CD4-positive, CD25-positive, alpha-beta regulatory T cell (primary cell): ENCODE results near the gene DROSHA. TPM values are rescaled to one million over a fixed set of nuclear protein-coding genes. Genes with fewer than 3 reads are reported as not detected.
"Not testable (repeated sequence)": the region's sequence is repeated elsewhere in the genome, so short reads cannot be mapped to it uniquely, and the experiment has no call there.

Experiments
- ATAC-seq, 2 donors: fragments of 150-1000 bp; cut with Tn5 transposase; one replicate each; pipeline ENCODE4 v1.10.0; 2021; ENCODE audit warnings: low read depth in 2 of 2, moderate number of reproducible peaks in 2 of 2, moderate library complexity in 1 of 2
- DNase-seq, 3 donors: peaks; one replicate each; pipeline versions ENCODE4 v3.0.0 to v3.0.0-alpha.2; 2012 to 2022; ENCODE audit warnings: mixed read lengths in 1 of 3
- H3K27ac ChIP-seq: one replicate; pipeline ENCODE4 v1.7.0; 2013; ENCODE audit warnings: mild to moderate bottlenecking, low read length; ENCODE audit not compliant: insufficient read depth, poor library complexity, severe bottlenecking
- H3K27me3 ChIP-seq: one replicate; pipeline ENCODE4 v1.7.0; 2013; ENCODE audit warnings: low read length; ENCODE audit not compliant: control insufficient read depth, insufficient read depth
- H3K36me3 ChIP-seq: one replicate; pipeline ENCODE4 v1.7.0; 2013; ENCODE audit warnings: mild to moderate bottlenecking, low read length, moderate library complexity; ENCODE audit not compliant: control insufficient read depth, insufficient read depth
- H3K4me1 ChIP-seq: 2 replicates; pipeline ENCODE4 v1.7.0; 2013; ENCODE audit warnings: mild to moderate bottlenecking, low read length; ENCODE audit not compliant: insufficient read depth, control insufficient read depth, poor library complexity, severe bottlenecking
- H3K4me3 ChIP-seq: one replicate; pipeline ENCODE4 v1.7.0; 2013; ENCODE audit warnings: low read depth, mild to moderate bottlenecking, low read length, moderate library complexity
- H3K9me3 ChIP-seq, 2 experiments: 1 replicate in 1 of 2; 2 replicates in 1 of 2; pipeline ENCODE4 v1.7.0; 2013; ENCODE audit warnings: low read length in 2 of 2, mild to moderate bottlenecking in 1 of 2, moderate library complexity in 1 of 2; ENCODE audit not compliant: control insufficient read depth in 2 of 2
- H3K27ac Mint-ChIP-seq, 3 donors: one replicate each; pipeline ENCODE4 v1.8.0; 2020 to 2022; ENCODE audit warnings: mild to moderate bottlenecking in 3 of 3, mixed read lengths in 3 of 3, moderate library complexity in 2 of 3
- H3K27me3 Mint-ChIP-seq: one replicate; pipeline ENCODE4 v1.8.0; 2022; ENCODE audit warnings: mild to moderate bottlenecking, mixed read lengths
- H3K36me3 Mint-ChIP-seq: one replicate; pipeline ENCODE4 v1.8.0; 2020; ENCODE audit warnings: mixed read lengths
- H3K4me1 Mint-ChIP-seq, 4 donors: one replicate each; pipeline ENCODE4 v1.8.0; 2020 to 2022; ENCODE audit warnings: mixed read lengths in 4 of 4, mild to moderate bottlenecking in 1 of 4
- H3K4me3 Mint-ChIP-seq, 4 donors: one replicate each; pipeline ENCODE4 v1.8.0; 2020 to 2022; ENCODE audit warnings: mild to moderate bottlenecking in 4 of 4, mixed read lengths in 4 of 4, moderate library complexity in 3 of 4
- H3K9me3 Mint-ChIP-seq, 7 donors: one replicate each; pipeline ENCODE4 v1.8.0; 2020 to 2022; ENCODE audit warnings: mixed read lengths in 7 of 7, mild to moderate bottlenecking in 3 of 7, moderate library complexity in 2 of 7
- polyA plus RNA-seq, 4 donors: library from polyadenylated mRNA; unstranded; fragments of 300-500 nt; fragmentation: Illumina TruSeq; gene quantifications; one replicate each; pipeline ENCODE4 v1.2.3, GENCODE V29; 2021
- total RNA-seq: library from RNA; stranded (reverse); gene quantifications from one replicate; pipeline ENCODE4 v1.2.3, GENCODE V29; 2022

DROSHA gene
- total and polyA plus RNA-seq, 5 donors from 2014 or later: 14.2 to 57.6 (median 17.0) TPM

- ATAC-seq (no peak), DNase-seq (no peak)
- Mint-ChIP-seq H3K4me3 (no peak overlapping the region), H3K27ac (no peak overlapping the region), H3K27me3 (no peaks in the 10 kb centered on the region), H3K4me1 (no peaks in the 10 kb centered on the region), H3K9me3 (peaks cover 0 to 8% (median 3%) of the 10 kb centered on the region in 7 donors), H3K36me3 (no peaks in the 10 kb centered on the region)
- Histone ChIP-seq H3K4me1 (no peaks in the 10 kb centered on the region), H3K36me3 (no peaks in the 10 kb centered on the region), H3K27ac (no peak overlapping the region), H3K9me3 (no peaks in the 10 kb centered on the region), H3K4me3 (no peak overlapping the region), H3K27me3 (no peaks in the 10 kb centered on the region)
Observed at GRCh38 chr5:31362931-31363568, 168.8 kb downstream of the DROSHA start.

GRCh38 chr5:31362529-31362900 lies 169.4 kb downstream of the DROSHA start:
- H3K4me1 ChIP-seq: no peaks in the 10 kb centered on the region
- Mint-ChIP-seq H3K4me1 (no peaks in the 10 kb centered on the region), H3K4me3 (no peak overlapping the region), H3K27ac (no peak overlapping the region), H3K36me3 (no peaks in the 10 kb centered on the region), H3K27me3 (no peaks in the 10 kb centered on the region), H3K9me3 (peaks cover 0 to 10% (median 4%) of the 10 kb centered on the region in 7 donors)
- ATAC-seq: no peak
- H3K27me3 ChIP-seq: no peaks in the 10 kb centered on the region
- H3K9me3 ChIP-seq: no peaks in the 10 kb centered on the region
- no peak for DNase-seq
- H3K4me3 ChIP-seq: no peak overlapping the region
- H3K27ac ChIP-seq: no peak overlapping the region
- H3K36me3 ChIP-seq: no peaks in the 10 kb centered on the region

GRCh38 chr5:31361704-31362528 lies 170.0 kb downstream of the DROSHA start:
- ATAC-seq, H3K4me3 Mint-ChIP-seq, H3K4me1 ChIP-seq, H3K27me3 ChIP-seq, H3K9me3 ChIP-seq, H3K4me1 Mint-ChIP-seq, H3K27ac Mint-ChIP-seq, H3K36me3 ChIP-seq, H3K27ac ChIP-seq, DNase-seq, H3K4me3 ChIP-seq, H3K9me3 Mint-ChIP-seq, H3K27me3 Mint-ChIP-seq, H3K36me3 Mint-ChIP-seq: not testable (repeated sequence)

- ATAC-seq: no peak
- Histone ChIP-seq H3K27me3 (no peaks in the 10 kb centered on the region), H3K4me3 (no peak overlapping the region), H3K36me3 (no peaks in the 10 kb centered on the region), H3K4me1 (no peaks in the 10 kb centered on the region), H3K27ac (no peak overlapping the region), H3K9me3 (no peaks in the 10 kb centered on the region)
- no peaks in the 10 kb centered on the region for H3K27me3 Mint-ChIP-seq
- H3K9me3 Mint-ChIP-seq: peaks cover 0 to 12% (median 4%) of the 10 kb centered on the region in 7 donors
- H3K36me3 Mint-ChIP-seq: no peaks in the 10 kb centered on the region
- no peak for DNase-seq
- no peak overlapping the region for H3K27ac Mint-ChIP-seq
- H3K4me1 Mint-ChIP-seq: no peaks in the 10 kb centered on the region
- H3K4me3 Mint-ChIP-seq: no peak overlapping the region
Observed at GRCh38 chr5:31361234-31361633, 170.7 kb downstream of the DROSHA start.

GRCh38 chr5:31359839-31360238 lies 172.1 kb downstream of the DROSHA start:
- Histone ChIP-seq H3K27me3 (no peaks in the 10 kb centered on the region), H3K4me3 (no peak overlapping the region), H3K36me3 (no peaks in the 10 kb centered on the region), H3K9me3 (no peaks in the 10 kb centered on the region), H3K4me1 (no peaks in the 10 kb centered on the region), H3K27ac (no peak overlapping the region)
- peaks cover 0 to 10% (median 5%) of the 10 kb centered on the region in 7 donors for H3K9me3 Mint-ChIP-seq
- ATAC-seq: no peak
- no peaks in the 10 kb centered on the region for H3K36me3 Mint-ChIP-seq
- H3K4me3 Mint-ChIP-seq: no peak overlapping the region
- H3K27me3 Mint-ChIP-seq: no peaks in the 10 kb centered on the region
- no peak for DNase-seq
- no peaks in the 10 kb centered on the region for H3K4me1 Mint-ChIP-seq
- peak overlapping the region in 1 of 3 donors; percentile 38 for H3K27ac Mint-ChIP-seq

GRCh38 chr5:31357038-31357437 lies 174.9 kb downstream of the DROSHA start:
- Mint-ChIP-seq H3K27ac (no peak overlapping the region), H3K4me3 (no peak overlapping the region), H3K27me3 (no peaks in the 10 kb centered on the region), H3K36me3 (no peaks in the 10 kb centered on the region), H3K9me3 (peaks cover 0 to 9% (median under 1%) of the 10 kb centered on the region in 7 donors), H3K4me1 (no peaks in the 10 kb centered on the region)
- H3K27me3 ChIP-seq: no peaks in the 10 kb centered on the region
- H3K4me3 ChIP-seq: no peak overlapping the region
- H3K27ac ChIP-seq: no peak overlapping the region
- no peaks in the 10 kb centered on the region for H3K9me3 ChIP-seq
- no peak for ATAC-seq
- H3K36me3 ChIP-seq: no peaks in the 10 kb centered on the region
- DNase-seq: no peak
- no peaks in the 10 kb centered on the region for H3K4me1 ChIP-seq

GRCh38 chr5:31355337-31355736 lies 176.6 kb downstream of the DROSHA start:
- H3K4me3 Mint-ChIP-seq: no peak overlapping the region
- peaks cover 0 to 9% (median 2%) of the 10 kb centered on the region in 7 donors for H3K9me3 Mint-ChIP-seq
- ATAC-seq: no peak
- Histone ChIP-seq H3K36me3 (no peaks in the 10 kb centered on the region), H3K4me3 (no peak overlapping the region), H3K27ac (no peak overlapping the region), H3K9me3 (no peaks in the 10 kb centered on the region), H3K4me1 (no peaks in the 10 kb centered on the region), H3K27me3 (no peaks in the 10 kb centered on the region)
- H3K27ac Mint-ChIP-seq: no peak overlapping the region
- H3K27me3 Mint-ChIP-seq: no peaks in the 10 kb centered on the region
- no peak for DNase-seq
- H3K4me1 Mint-ChIP-seq: no peaks in the 10 kb centered on the region
- no peaks in the 10 kb centered on the region for H3K36me3 Mint-ChIP-seq
